IPS-NIHi7 (cell line): ENCODE results near the gene ANTXR2.
A peak's percentile ranks its signal among the peaks of the same experiment; 100 is the strongest.

Experiments
- DNase-seq: peaks from one replicate; pipeline ENCODE4 v3.0.0; 2012; ENCODE audit warnings: mixed read lengths; ENCODE audit errors: extremely low spot score

Gene ANTXR2

GRCh38 chr4:79869597-79870237 lies 203.3 kb downstream of the ANTXR2 start:
- DNase-seq, result no peak

GRCh38 chr4:79865201-79865597 lies 207.8 kb downstream of the ANTXR2 start:
- DNase-seq, result no peak

- DNase-seq, result no peak
These were observed 208.4 kb downstream of the ANTXR2 start for GRCh38 chr4:79864500-79865200.

- DNase-seq, result no peak
These were observed 209.7 kb downstream of the ANTXR2 start for GRCh38 chr4:79863333-79863732.

GRCh38 chr4:79862821-79863220 lies 210.2 kb downstream of the ANTXR2 start:
- no peak for DNase-seq

- DNase-seq, result no peak
These were observed 215.2 kb downstream of the ANTXR2 start for GRCh38 chr4:79857811-79858210.

GRCh38 chr4:79856196-79856595 lies 216.8 kb downstream of the ANTXR2 start:
- no peak for DNase-seq

- no peak for DNase-seq
These were observed 218.1 kb downstream of the ANTXR2 start for GRCh38 chr4:79854856-79855502.

GRCh38 chr4:79852305-79852730 lies 220.7 kb downstream of the ANTXR2 start:
- peak; percentile 33 for DNase-seq

GRCh38 chr4:79851625-79852304 lies 221.3 kb downstream of the ANTXR2 start:
- no peak for DNase-seq
